Parathyroid adenoma (tissue), 2 donors: Measurements from ENCODE around the gene SPTAN1.

ENCODE experiments used
- H2AFZ ChIP-seq: fragments of 300-600 bp; sonication (generic); one replicate; pipeline ENCODE4 v1.7.0; 2017; ENCODE audit warnings: antibody characterized with exemption, mild to moderate bottlenecking
- H3K27ac ChIP-seq: fragments of 300-600 bp; sonication (generic); one replicate; pipeline ENCODE4 v1.7.0; 2017
- H3K27me3 ChIP-seq: fragments of 300-600 bp; sonication (generic); one replicate; pipeline ENCODE4 v1.7.0; 2017; ENCODE audit warnings: low read length; ENCODE audit not compliant: control insufficient read depth, insufficient read depth
- H3K36me3 ChIP-seq: fragments of 300-600 bp; sonication (generic); one replicate; pipeline ENCODE4 v1.7.0; 2017; ENCODE audit warnings: low read length; ENCODE audit not compliant: control insufficient read depth, insufficient read depth
- H3K4me1 ChIP-seq: fragments of 300-600 bp; sonication (generic); one replicate; pipeline ENCODE4 v1.7.0; 2017; ENCODE audit warnings: control low read depth
- H3K4me2 ChIP-seq: fragments of 300-600 bp; sonication (generic); one replicate; pipeline ENCODE4 v1.7.0; 2017; ENCODE audit warnings: low read length
- H3K4me3 ChIP-seq: fragments of 300-600 bp; sonication (generic); one replicate; pipeline ENCODE4 v1.7.0; 2017; ENCODE audit warnings: low read depth, low read length
- H3K79me2 ChIP-seq: fragments of 300-600 bp; sonication (generic); one replicate; pipeline ENCODE4 v1.7.0; 2017; ENCODE audit warnings: control low read depth
- H3K9ac ChIP-seq: fragments of 300-600 bp; sonication (generic); one replicate; pipeline ENCODE4 v1.7.0; 2017; ENCODE audit warnings: mild to moderate bottlenecking
- H3K9me3 ChIP-seq: fragments of 300-600 bp; sonication (generic); one replicate; pipeline ENCODE4 v1.7.0; 2017; ENCODE audit warnings: low read length; ENCODE audit not compliant: control insufficient read depth
- CTCF ChIP-seq: fragments of 300-600 bp; sonication (generic); IDR thresholded peaks from one replicate; pipeline ENCODE4 v1.7.0; 2017; ENCODE audit warnings: antibody characterized with exemption, mild to moderate bottlenecking
- donor health status: primary hyperparathyroidism.

The SPTAN1 gene

GRCh38 chr9:128593039-128593438, 40.7 kb downstream of the SPTAN1 start:
- no peaks in the 10 kb centered on the region for H3K9me3 ChIP-seq
- H3K4me1 ChIP-seq: no peaks in the 10 kb centered on the region
- H3K27ac ChIP-seq: no peak overlapping the region
- no peaks in the 10 kb centered on the region for H3K36me3 ChIP-seq
- no peaks in the 10 kb centered on the region for H3K27me3 ChIP-seq
- no peak for TF ChIP-seq CTCF
- H3K9ac ChIP-seq: no peak overlapping the region
- H3K4me2 ChIP-seq: no peak overlapping the region
- no peaks in the 10 kb centered on the region for H3K79me2 ChIP-seq
- H3K4me3 ChIP-seq: no peak overlapping the region
- H2AFZ ChIP-seq: no peak overlapping the region

DNA sequence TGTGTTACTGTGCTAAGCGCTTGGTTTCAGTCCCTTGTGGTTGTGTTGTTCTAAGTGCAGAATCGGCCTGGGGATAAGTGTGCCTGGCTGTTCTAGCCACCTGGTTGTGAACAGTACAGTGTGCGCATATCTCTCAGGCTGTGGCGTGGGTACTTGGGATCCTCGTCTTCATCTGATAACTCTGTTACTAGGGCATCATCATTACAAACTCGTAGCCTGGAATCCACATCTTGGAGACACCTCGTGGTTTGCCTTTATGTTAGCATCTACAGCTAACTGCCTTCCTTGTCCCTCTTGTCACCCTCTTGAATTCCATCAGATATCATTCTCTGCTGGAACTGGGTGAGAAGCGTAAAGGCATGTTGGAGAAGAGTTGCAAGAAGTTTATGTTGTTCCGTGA, 41.5 kb downstream of the SPTAN1 start:
- H2AFZ ChIP-seq: no peak overlapping the region
- H3K9me3 ChIP-seq: no peaks in the 10 kb centered on the region
- no peak overlapping the region for H3K4me2 ChIP-seq
- no peaks in the 10 kb centered on the region for H3K79me2 ChIP-seq
- no peaks in the 10 kb centered on the region for H3K4me1 ChIP-seq
- no peaks in the 10 kb centered on the region for H3K36me3 ChIP-seq
- no peak overlapping the region for H3K9ac ChIP-seq
- H3K4me3 ChIP-seq: no peak overlapping the region
- TF ChIP-seq CTCF: no peak
- no peak overlapping the region for H3K27ac ChIP-seq
- H3K27me3 ChIP-seq: no peaks in the 10 kb centered on the region

DNA sequence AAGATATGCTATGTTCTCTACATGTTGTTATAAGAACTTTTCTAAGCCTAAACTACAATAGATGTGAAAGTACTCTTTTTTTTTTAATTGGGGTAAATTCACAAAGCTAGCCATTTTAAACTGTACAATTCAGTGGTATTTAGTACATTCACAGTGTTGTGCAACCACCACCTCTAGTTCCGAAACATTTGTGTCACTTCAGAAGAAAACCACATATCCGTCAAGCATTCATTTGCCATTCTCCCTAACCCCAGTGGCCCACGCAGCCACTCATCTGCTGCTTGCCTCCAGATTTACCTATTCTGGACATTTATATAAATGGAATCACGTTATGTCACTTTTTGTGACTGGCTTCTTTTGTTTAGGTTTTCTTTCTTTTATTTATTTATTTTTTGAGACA, 43.1 kb downstream of the SPTAN1 start:
- no peaks in the 10 kb centered on the region for H3K79me2 ChIP-seq
- no peak overlapping the region for H2AFZ ChIP-seq
- H3K27ac ChIP-seq: no peak overlapping the region
- no peak overlapping the region for H3K4me2 ChIP-seq
- no peaks in the 10 kb centered on the region for H3K4me1 ChIP-seq
- H3K36me3 ChIP-seq: no peaks in the 10 kb centered on the region
- no peaks in the 10 kb centered on the region for H3K27me3 ChIP-seq
- no peak overlapping the region for H3K9ac ChIP-seq
- no peak overlapping the region for H3K4me3 ChIP-seq
- no peak for TF ChIP-seq CTCF
- H3K9me3 ChIP-seq: no peaks in the 10 kb centered on the region

GRCh38 chr9:128600099-128600498, 47.7 kb downstream of the SPTAN1 start:
- Histone ChIP-seq H3K9ac (no peak overlapping the region), H3K36me3 (no peaks in the 10 kb centered on the region), H2AFZ (no peak overlapping the region), H3K27me3 (no peaks in the 10 kb centered on the region), H3K27ac (no peak overlapping the region), H3K4me2 (no peak overlapping the region), H3K4me1 (no peaks in the 10 kb centered on the region), H3K79me2 (no peaks in the 10 kb centered on the region), H3K9me3 (no peaks in the 10 kb centered on the region), H3K4me3 (no peak overlapping the region)
- no peak for TF ChIP-seq CTCF

- H3K27me3 ChIP-seq: no peaks in the 10 kb centered on the region
- H3K4me1 ChIP-seq: no peaks in the 10 kb centered on the region
- no peak overlapping the region for H3K4me2 ChIP-seq
- no peaks in the 10 kb centered on the region for H3K36me3 ChIP-seq
- H2AFZ ChIP-seq: no peak overlapping the region
- no peak overlapping the region for H3K4me3 ChIP-seq
- no peak for TF ChIP-seq CTCF
- H3K9me3 ChIP-seq: no peaks in the 10 kb centered on the region
- no peaks in the 10 kb centered on the region for H3K79me2 ChIP-seq
- H3K9ac ChIP-seq: no peak overlapping the region
- H3K27ac ChIP-seq: no peak overlapping the region
Observed at GRCh38 chr9:128603697-128604096, 51.3 kb downstream of the SPTAN1 start.
